Measurements from ENCODE around the gene SMYD3.

Gene SMYD3

DNA sequence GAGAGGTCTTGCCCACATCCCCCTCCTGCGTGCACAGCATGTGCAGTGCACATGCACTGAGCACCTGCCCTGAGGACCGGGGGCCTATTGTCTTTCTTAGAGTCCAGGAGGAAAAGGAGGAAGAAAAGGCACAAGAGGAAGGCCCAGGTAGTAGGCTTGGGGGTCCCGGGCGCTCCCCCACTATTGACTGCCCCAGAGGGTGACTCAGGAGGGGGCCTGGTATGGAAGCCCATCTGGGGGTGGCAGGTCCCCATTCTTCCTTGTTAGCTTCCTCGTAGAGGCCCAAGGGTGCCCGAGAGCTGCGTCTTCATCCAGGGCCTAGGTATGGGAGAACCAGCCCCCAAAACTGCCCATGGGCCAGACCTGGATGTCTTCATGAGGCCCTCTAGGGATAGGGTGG is 4.1 kb upstream of the SMYD3 start:
- TF ChIP-seq FOXP2 (optimal IDR thresholded peaks at IDR 0.05; ENCODE audit: borderline replicate concordance, extremely low read depth, extremely low read length, insufficient read depth) (no peak), SIN3A (IDR thresholded peaks at IDR 0.05; ENCODE audit: borderline replicate concordance, insufficient read depth, low read length) (no peak), TAF1 (IDR thresholded peaks at IDR 0.05; ENCODE audit: borderline replicate concordance, insufficient read depth, low read length) (no peak), POLR2AphosphoS5 (IDR thresholded peaks at IDR 0.05; ENCODE audit: low read depth, low read length) (no peak)
- TF ChIP-seq, protein P1, sequence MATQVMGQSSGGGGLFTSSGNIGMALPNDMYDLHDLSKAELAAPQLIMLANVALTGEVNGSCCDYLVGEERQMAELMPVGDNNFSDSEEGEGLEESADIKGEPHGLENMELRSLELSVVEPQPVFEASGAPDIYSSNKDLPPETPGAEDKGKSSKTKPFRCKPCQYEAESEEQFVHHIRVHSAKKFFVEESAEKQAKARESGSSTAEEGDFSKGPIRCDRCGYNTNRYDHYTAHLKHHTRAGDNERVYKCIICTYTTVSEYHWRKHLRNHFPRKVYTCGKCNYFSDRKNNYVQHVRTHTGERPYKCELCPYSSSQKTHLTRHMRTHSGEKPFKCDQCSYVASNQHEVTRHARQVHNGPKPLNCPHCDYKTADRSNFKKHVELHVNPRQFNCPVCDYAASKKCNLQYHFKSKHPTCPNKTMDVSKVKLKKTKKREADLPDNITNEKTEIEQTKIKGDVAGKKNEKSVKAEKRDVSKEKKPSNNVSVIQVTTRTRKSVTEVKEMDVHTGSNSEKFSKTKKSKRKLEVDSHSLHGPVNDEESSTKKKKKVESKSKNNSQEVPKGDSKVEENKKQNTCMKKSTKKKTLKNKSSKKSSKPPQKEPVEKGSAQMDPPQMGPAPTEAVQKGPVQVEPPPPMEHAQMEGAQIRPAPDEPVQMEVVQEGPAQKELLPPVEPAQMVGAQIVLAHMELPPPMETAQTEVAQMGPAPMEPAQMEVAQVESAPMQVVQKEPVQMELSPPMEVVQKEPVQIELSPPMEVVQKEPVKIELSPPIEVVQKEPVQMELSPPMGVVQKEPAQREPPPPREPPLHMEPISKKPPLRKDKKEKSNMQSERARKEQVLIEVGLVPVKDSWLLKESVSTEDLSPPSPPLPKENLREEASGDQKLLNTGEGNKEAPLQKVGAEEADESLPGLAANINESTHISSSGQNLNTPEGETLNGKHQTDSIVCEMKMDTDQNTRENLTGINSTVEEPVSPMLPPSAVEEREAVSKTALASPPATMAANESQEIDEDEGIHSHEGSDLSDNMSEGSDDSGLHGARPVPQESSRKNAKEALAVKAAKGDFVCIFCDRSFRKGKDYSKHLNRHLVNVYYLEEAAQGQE (IDR thresholded peaks at IDR 0.05; ENCODE audit: insufficient read depth in 1 of 2, low read depth in 2 of 2, low read length in 2 of 2): no peak

GRCh38 chr1:246510147-246511030 is 3.3 kb upstream of the SMYD3 start:
- TF ChIP-seq TAF1 (IDR thresholded peaks at IDR 0.05; ENCODE audit: borderline replicate concordance, insufficient read depth, low read length): no peak
- TF ChIP-seq POLR2AphosphoS5 (IDR thresholded peaks at IDR 0.05; ENCODE audit: low read depth, low read length): no peak
- TF ChIP-seq FOXP2 (optimal IDR thresholded peaks at IDR 0.05; ENCODE audit: borderline replicate concordance, extremely low read depth, extremely low read length, insufficient read depth): no peak
- TF ChIP-seq, protein P1 (IDR thresholded peaks at IDR 0.05; ENCODE audit: insufficient read depth in 1 of 2, low read depth in 2 of 2, low read length in 2 of 2): no peak
- TF ChIP-seq SIN3A (IDR thresholded peaks at IDR 0.05; ENCODE audit: borderline replicate concordance, insufficient read depth, low read length): no peak

- TF ChIP-seq, protein P1 (IDR thresholded peaks at IDR 0.05; ENCODE audit: insufficient read depth in 1 of 2, low read depth in 2 of 2, low read length in 2 of 2): no peak
- no peak for TF ChIP-seq TAF1 (IDR thresholded peaks at IDR 0.05; ENCODE audit: borderline replicate concordance, insufficient read depth, low read length)
- no peak for TF ChIP-seq FOXP2 (optimal IDR thresholded peaks at IDR 0.05; ENCODE audit: borderline replicate concordance, extremely low read depth, extremely low read length, insufficient read depth)
- no peak for TF ChIP-seq SIN3A (IDR thresholded peaks at IDR 0.05; ENCODE audit: borderline replicate concordance, insufficient read depth, low read length)
- TF ChIP-seq POLR2AphosphoS5 (IDR thresholded peaks at IDR 0.05; ENCODE audit: low read depth, low read length): no peak
These were observed 2.0 kb upstream of the SMYD3 start for GRCh38 chr1:246508897-246509688.

DNA sequence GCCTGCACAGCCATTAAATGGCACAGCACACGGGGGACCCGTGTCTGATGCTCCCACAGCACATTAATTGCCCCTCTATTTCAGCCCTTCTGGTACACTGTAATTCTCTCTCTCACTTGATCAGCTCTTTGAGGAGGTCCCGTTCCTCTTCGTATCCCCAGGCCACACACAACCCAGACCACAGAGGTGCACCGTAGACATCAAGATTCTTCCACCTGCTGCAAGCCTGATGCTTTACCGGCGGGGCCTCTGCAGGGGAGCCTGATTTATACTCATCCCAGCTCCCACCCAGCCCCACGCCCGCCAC is 759 bp downstream of the SMYD3 start:
- TF ChIP-seq FOXP2 (optimal IDR thresholded peaks at IDR 0.05; ENCODE audit: borderline replicate concordance, extremely low read depth, extremely low read length, insufficient read depth): no peak
- TF ChIP-seq TAF1 (IDR thresholded peaks at IDR 0.05; ENCODE audit: borderline replicate concordance, insufficient read depth, low read length): no peak
- no peak for TF ChIP-seq SIN3A (IDR thresholded peaks at IDR 0.05; ENCODE audit: borderline replicate concordance, insufficient read depth, low read length)
- TF ChIP-seq POLR2AphosphoS5 (IDR thresholded peaks at IDR 0.05; ENCODE audit: low read depth, low read length): no peak
- TF ChIP-seq, protein P1 (IDR thresholded peaks at IDR 0.05; ENCODE audit: insufficient read depth in 1 of 2, low read depth in 2 of 2, low read length in 2 of 2): no peak
